Activated naive CD8-positive, alpha-beta T cell treated with anti-CD3 and anti-CD28 coated beads for 36 hours (primary cell): ENCODE results near the gene CTNNBL1. TPM values are rescaled to one million over a fixed set of nuclear protein-coding genes. Genes with fewer than 3 reads are reported as not detected.
"Not testable (repeated sequence)": the region's sequence is repeated elsewhere in the genome, so short reads cannot be mapped to it uniquely, and the experiment has no call there.

Experiments
- DNase-seq: peaks from one replicate; pipeline ENCODE4 v3.0.0; 2021
- H3K27ac Mint-ChIP-seq: one replicate; pipeline ENCODE4 v1.8.0; 2022; ENCODE audit warnings: mild to moderate bottlenecking, moderate library complexity, mixed read lengths
- H3K27me3 Mint-ChIP-seq: one replicate; pipeline ENCODE4 v1.8.0; 2022; ENCODE audit warnings: mild to moderate bottlenecking, mixed read lengths
- H3K36me3 Mint-ChIP-seq: one replicate; pipeline ENCODE4 v1.8.0; 2021; ENCODE audit warnings: mild to moderate bottlenecking, mixed read lengths
- H3K4me1 Mint-ChIP-seq: one replicate; pipeline ENCODE4 v1.8.0; 2021; ENCODE audit warnings: mixed read lengths
- H3K4me3 Mint-ChIP-seq: one replicate; pipeline ENCODE4 v1.8.0; 2022; ENCODE audit warnings: mild to moderate bottlenecking, moderate library complexity, mixed read lengths
- H3K9me3 Mint-ChIP-seq: one replicate; pipeline ENCODE4 v1.8.0; 2022; ENCODE audit warnings: mixed read lengths
- total RNA-seq, 2 experiments: library from RNA; stranded (reverse); gene quantifications; one replicate each; pipeline ENCODE4 v1.2.3, GENCODE V29; 2021

CTNNBL1 gene
- total RNA-seq, 2 experiments from 2014 or later: 85.6 to 98.4 TPM

DNA sequence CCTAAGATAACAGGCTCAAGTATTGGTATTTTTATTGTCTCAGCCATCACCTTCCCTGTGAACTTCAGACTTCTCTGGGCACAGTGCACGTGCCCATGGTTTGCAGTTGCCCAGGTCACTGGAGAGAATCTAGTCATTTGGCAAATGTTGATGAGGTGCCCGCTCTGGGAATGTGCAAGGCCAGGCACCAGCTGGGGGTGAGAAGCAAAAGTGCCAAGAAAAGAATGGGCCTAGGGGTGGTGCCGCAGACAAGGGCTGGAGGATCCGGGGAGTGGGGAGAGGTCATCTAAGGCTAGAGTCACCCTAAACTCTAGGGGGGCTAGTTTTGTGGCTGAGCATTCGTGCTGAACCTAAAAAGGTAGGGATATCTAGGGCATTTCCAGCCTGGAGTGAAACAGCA is 152.0 kb downstream of the CTNNBL1 start:
- no peaks in the 10 kb centered on the region for H3K4me1 Mint-ChIP-seq
- H3K36me3 Mint-ChIP-seq: peaks cover 5% of the 10 kb centered on the region
- H3K27me3 Mint-ChIP-seq: no peaks in the 10 kb centered on the region
- no peak overlapping the region for H3K4me3 Mint-ChIP-seq
- H3K9me3 Mint-ChIP-seq: no peaks in the 10 kb centered on the region
- no peak for DNase-seq
- no peak overlapping the region for H3K27ac Mint-ChIP-seq

GRCh38 chr20:37846573-37846972 is 152.7 kb downstream of the CTNNBL1 start:
- Mint-ChIP-seq H3K36me3 (peaks cover 5% of the 10 kb centered on the region), H3K4me3 (no peak overlapping the region), H3K27me3 (no peaks in the 10 kb centered on the region), H3K9me3 (no peaks in the 10 kb centered on the region), H3K4me1 (no peaks in the 10 kb centered on the region), H3K27ac (no peak overlapping the region)
- no peak for DNase-seq

DNA sequence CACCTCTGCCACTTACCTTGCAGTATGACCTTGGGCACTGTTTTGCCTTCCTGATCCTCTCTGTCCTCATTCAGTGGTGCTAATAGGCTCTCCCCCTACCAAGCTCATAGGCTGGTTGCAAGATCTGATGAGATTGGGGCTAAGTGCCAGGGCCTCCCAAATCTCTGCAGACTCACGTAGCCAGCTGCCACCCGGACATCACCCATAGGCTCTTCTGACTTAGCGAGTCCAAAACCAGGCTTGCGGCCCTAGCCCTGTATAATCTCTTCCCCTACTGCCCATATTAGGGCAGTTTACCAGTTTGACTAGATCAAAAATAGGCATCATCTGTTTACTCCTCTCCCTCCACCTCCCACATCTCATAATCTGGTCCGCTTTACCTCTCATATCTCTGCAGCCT is 154.9 kb downstream of the CTNNBL1 start:
- no peak for DNase-seq
- Mint-ChIP-seq H3K27ac (no peak overlapping the region), H3K9me3 (no peaks in the 10 kb centered on the region), H3K27me3 (no peaks in the 10 kb centered on the region), H3K4me1 (no peaks in the 10 kb centered on the region), H3K36me3 (peaks cover 7% of the 10 kb centered on the region), H3K4me3 (no peak overlapping the region)

DNA sequence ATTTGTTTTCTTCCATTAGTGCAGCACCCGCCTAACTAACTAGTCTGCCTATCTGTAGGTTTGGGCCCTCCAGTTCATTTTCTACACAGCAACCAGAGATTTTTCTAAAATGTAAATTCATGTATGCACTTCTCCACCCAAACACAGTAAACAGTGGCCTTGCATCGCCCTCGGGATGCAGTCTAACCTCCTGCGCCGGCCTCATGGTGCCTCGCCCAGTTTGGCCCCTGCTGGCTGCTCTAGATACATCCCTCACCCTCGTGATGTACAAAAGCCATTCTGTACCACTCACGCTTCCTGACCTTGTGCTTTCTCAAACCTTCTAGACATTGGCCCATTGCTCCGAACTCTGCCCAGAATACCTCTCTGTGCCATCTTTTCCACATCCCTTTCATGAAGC is 155.3 kb downstream of the CTNNBL1 start:
- Mint-ChIP-seq H3K27ac (no peak overlapping the region), H3K9me3 (no peaks in the 10 kb centered on the region), H3K36me3 (peaks cover 7% of the 10 kb centered on the region), H3K4me1 (no peaks in the 10 kb centered on the region), H3K27me3 (no peaks in the 10 kb centered on the region), H3K4me3 (no peak overlapping the region)
- DNase-seq: no peak

DNA sequence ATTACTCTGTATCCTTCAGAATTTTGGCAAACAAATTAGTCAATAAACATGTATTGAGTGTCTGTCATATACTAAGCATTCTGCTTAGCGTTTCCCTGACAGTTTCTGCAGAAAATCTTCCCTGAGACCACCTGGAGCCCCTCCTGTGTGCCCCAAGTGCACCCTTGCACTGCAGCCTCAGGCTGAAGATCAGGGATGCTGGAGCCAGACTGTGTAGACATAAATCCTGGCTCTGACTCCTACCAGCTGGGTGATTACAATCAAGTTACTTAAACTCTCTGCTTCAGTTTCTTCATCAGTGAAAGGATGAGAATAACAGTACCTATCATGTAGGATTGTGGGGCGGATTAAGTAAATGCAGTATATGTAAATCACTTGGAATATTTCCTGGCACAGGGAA is 155.7 kb downstream of the CTNNBL1 start:
- peaks cover 7% of the 10 kb centered on the region for H3K36me3 Mint-ChIP-seq
- H3K27me3 Mint-ChIP-seq: no peaks in the 10 kb centered on the region
- no peaks in the 10 kb centered on the region for H3K9me3 Mint-ChIP-seq

DNA sequence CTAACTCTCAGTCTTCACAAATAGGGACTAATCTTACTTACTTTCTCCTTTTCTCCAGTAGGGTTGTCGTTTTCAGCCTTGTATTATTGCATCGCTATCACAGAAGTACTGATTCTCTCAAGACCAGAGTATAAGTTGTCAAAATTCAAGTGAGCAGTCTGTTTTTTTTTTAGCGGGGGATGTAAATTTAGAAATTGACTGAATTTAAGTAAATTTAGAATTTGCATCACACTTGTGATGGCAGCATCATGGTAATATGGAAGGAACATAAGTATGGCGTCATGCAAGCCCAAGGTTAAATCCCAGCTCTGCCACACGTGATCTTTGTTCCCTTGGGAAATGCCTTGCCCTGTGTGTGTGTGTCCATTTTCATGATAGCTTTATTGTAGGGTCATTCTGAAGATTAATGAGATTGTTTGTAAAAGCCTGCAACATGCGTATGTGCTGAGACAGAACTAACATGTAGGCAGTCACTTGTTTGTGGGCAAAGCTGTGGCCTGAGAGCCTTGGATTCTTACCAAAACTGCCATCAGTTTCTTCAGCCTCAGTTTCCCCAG is 156.3 kb downstream of the CTNNBL1 start:
- Mint-ChIP-seq H3K36me3 (peaks cover 10% of the 10 kb centered on the region), H3K4me1 (no peaks in the 10 kb centered on the region), H3K4me3 (no peak overlapping the region), H3K9me3 (no peaks in the 10 kb centered on the region), H3K27ac (no peak overlapping the region), H3K27me3 (no peaks in the 10 kb centered on the region)
- no peak for DNase-seq

More for the DNA sequence above, 155.7 kb downstream of the CTNNBL1 start:
- H3K27ac Mint-ChIP-seq: no peak overlapping the region
- no peaks in the 10 kb centered on the region for H3K4me1 Mint-ChIP-seq
- DNase-seq: no peak
- H3K4me3 Mint-ChIP-seq: no peak overlapping the region

GRCh38 chr20:37850724-37851355 is 157.0 kb downstream of the CTNNBL1 start:
- no peaks in the 10 kb centered on the region for H3K4me1 Mint-ChIP-seq
- no peak overlapping the region for H3K4me3 Mint-ChIP-seq
- H3K9me3 Mint-ChIP-seq: no peaks in the 10 kb centered on the region
- no peaks in the 10 kb centered on the region for H3K27me3 Mint-ChIP-seq
- DNase-seq: no peak
- peaks cover 10% of the 10 kb centered on the region for H3K36me3 Mint-ChIP-seq
- H3K27ac Mint-ChIP-seq: no peak overlapping the region

DNA sequence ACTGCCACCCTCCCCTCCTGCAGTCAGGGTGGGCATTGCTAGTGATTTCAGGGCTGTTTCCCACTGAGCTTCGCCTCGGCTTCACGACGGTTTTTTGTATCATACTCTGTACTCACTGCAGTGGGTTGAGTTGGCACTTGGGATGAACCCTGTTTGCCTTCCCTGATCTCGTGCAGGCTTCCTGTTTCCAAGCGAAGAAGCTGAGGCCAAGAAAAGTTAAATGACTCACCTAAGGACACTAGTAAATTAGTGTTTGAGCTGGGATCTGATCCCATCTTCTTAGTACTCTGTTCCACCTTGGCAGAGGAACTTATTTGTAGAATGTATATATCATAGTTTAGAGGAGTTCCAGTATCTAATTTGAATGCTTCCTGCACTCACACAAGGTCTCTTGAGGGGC is 158.8 kb downstream of the CTNNBL1 start:
- peaks cover 11% of the 10 kb centered on the region for H3K36me3 Mint-ChIP-seq
- H3K4me1 Mint-ChIP-seq: no peaks in the 10 kb centered on the region
- H3K27me3 Mint-ChIP-seq: no peaks in the 10 kb centered on the region
- no peak overlapping the region for H3K4me3 Mint-ChIP-seq
- no peak for DNase-seq
- H3K27ac Mint-ChIP-seq: no peak overlapping the region
- no peaks in the 10 kb centered on the region for H3K9me3 Mint-ChIP-seq

GRCh38 chr20:37853823-37854375 is 160.1 kb downstream of the CTNNBL1 start:
- Mint-ChIP-seq H3K4me1 (no peaks in the 10 kb centered on the region), H3K9me3 (no peaks in the 10 kb centered on the region), H3K4me3 (no peak overlapping the region), H3K36me3 (peaks cover 10% of the 10 kb centered on the region), H3K27ac (no peak overlapping the region), H3K27me3 (no peaks in the 10 kb centered on the region)
- DNase-seq: no peak

DNA sequence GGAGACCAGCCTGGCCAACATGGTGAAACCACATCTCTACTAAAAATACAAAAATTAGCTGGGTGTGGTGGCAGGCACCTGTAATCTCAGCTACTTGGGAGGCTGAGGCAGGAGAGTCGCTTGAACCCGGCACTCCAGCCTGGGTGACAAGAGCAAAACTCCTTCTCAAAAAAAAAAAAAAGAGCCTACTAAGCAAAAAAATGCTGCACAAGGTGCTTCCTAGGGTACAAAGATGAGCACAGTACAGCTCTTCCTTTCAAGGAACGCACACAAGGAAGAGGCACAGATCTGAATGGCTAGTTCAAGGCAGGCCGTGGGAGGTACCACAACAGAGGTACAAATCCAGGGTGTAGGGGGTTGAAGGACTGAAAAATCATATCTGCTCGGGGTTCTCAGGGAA is 162.2 kb downstream of the CTNNBL1 start:
- H3K4me3 Mint-ChIP-seq, H3K27me3 Mint-ChIP-seq, H3K27ac Mint-ChIP-seq, H3K4me1 Mint-ChIP-seq, DNase-seq, H3K9me3 Mint-ChIP-seq: not testable (repeated sequence)
- H3K36me3 Mint-ChIP-seq: peaks cover 10% of the 10 kb centered on the region

- H3K9me3 Mint-ChIP-seq: no peaks in the 10 kb centered on the region
- H3K36me3 Mint-ChIP-seq: peaks cover 9% of the 10 kb centered on the region
- H3K27me3 Mint-ChIP-seq: no peaks in the 10 kb centered on the region
- no peak for DNase-seq
- no peaks in the 10 kb centered on the region for H3K4me1 Mint-ChIP-seq
- H3K27ac Mint-ChIP-seq: no peak overlapping the region
- no peak overlapping the region for H3K4me3 Mint-ChIP-seq
These were observed 163.3 kb downstream of the CTNNBL1 start for GRCh38 chr20:37856932-37857660.

DNA sequence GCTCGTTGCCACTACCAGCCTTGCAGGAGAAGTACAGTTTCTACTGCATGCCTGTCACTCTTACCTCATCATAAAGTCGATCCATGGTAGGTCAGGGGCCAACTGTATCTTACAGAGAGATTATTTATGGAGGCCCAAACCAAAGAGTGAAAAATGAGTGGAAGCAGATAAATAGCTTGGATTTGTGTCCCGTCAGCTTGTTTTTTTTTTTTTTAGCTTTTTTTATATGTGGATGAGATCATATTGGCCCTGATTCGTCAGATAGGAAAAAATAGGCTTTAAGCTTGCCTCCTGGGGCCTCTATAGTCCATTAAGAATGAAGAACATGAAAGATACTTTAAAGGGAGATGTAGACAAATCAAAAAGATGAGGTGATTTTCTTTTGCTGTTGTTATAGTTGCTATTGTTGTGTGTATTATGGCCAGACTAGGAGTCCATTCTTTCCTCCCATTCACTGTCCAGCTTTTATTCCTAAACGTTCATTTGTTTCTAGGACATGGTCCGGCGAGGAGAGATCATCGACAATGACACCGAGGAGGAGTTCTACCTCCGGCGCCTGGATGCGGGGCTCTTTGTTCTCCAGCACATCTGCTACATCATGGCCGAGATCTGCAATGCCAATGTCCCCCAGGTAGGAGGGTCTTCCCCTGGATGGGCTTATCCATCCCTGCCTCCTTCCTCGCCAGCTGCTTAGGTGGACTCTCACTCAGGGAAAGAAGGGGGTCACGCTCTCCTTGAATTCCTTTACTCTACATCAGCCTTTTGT is 165.8 kb downstream of the CTNNBL1 start:
- no peak for DNase-seq
- Mint-ChIP-seq H3K27ac (no peak overlapping the region), H3K9me3 (no peaks in the 10 kb centered on the region), H3K4me3 (no peak overlapping the region), H3K4me1 (no peaks in the 10 kb centered on the region), H3K36me3 (peaks cover 5% of the 10 kb centered on the region), H3K27me3 (no peaks in the 10 kb centered on the region)

GRCh38 chr20:37863289-37863688 is 169.5 kb downstream of the CTNNBL1 start:
- no peaks in the 10 kb centered on the region for H3K4me1 Mint-ChIP-seq

GRCh38 chr20:37864298-37864697 is 170.5 kb downstream of the CTNNBL1 start:
- H3K27me3 Mint-ChIP-seq: no peaks in the 10 kb centered on the region
- H3K36me3 Mint-ChIP-seq: no peaks in the 10 kb centered on the region
- no peaks in the 10 kb centered on the region for H3K9me3 Mint-ChIP-seq
- no peak for DNase-seq
- H3K4me3 Mint-ChIP-seq: no peak overlapping the region
- no peak overlapping the region for H3K27ac Mint-ChIP-seq
- H3K4me1 Mint-ChIP-seq: no peaks in the 10 kb centered on the region

More at GRCh38 chr20:37863289-37863688, 169.5 kb downstream of the CTNNBL1 start:
- H3K27ac Mint-ChIP-seq: no peak overlapping the region
- H3K36me3 Mint-ChIP-seq: no peaks in the 10 kb centered on the region
- no peak for DNase-seq
- no peaks in the 10 kb centered on the region for H3K27me3 Mint-ChIP-seq
- H3K9me3 Mint-ChIP-seq: no peaks in the 10 kb centered on the region
- H3K4me3 Mint-ChIP-seq: no peak overlapping the region

GRCh38 chr20:37866051-37866450 is 172.2 kb downstream of the CTNNBL1 start:
- Mint-ChIP-seq H3K27ac (no peak overlapping the region), H3K4me3 (no peak overlapping the region), H3K4me1 (no peaks in the 10 kb centered on the region), H3K9me3 (no peaks in the 10 kb centered on the region), H3K36me3 (peaks cover 5% of the 10 kb centered on the region), H3K27me3 (no peaks in the 10 kb centered on the region)
- DNase-seq: no peak
